ENCODE results near the gene FAM181B.

FAM181B gene

DNA sequence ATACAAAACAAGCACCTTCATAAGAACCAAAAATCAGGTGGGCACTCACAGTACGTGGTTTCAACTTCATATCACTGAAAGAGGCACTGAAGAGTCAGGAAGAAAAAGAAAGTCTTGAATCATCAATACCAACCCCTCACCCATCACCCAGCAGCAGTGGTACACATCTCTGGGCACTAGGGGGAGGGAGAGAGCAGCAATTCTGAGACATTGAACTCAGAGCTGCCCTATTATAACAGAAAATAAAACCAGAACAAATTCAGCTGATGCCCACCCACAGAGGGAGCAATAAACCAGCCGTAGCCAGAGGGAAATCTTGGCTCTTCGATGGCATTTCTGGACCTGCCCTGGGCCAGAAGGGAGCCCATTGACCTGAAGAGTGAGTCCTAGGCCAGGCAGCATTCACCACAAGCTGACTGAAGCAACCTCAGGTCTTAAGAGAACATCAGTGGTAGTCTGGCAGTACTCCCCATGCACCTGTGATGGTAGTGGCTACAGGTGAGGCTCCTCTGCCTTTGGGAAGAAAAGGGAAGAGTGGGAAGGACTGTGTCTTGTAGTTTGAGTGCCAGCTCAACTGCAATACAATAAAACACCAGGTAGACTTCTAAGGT lies 42.2 kb upstream of the FAM181B start:
- Histone ChIP-seq H3K36me3 (ENCODE audit: low read depth) (no peaks in the 10 kb centered on the region), H3K27me3 (ENCODE audit: insufficient read depth, poor library complexity, severe bottlenecking) (no peaks in the 10 kb centered on the region), H3K4me3 (ENCODE audit: severe bottlenecking) (no peak overlapping the region), H3K9me3 (ENCODE audit: severe bottlenecking) (no peaks in the 10 kb centered on the region), H3K27ac (ENCODE audit: poor library complexity, severe bottlenecking) (no peak overlapping the region), H3K4me1 (ENCODE audit: insufficient read depth, poor library complexity, severe bottlenecking) (peaks cover 8% of the 10 kb centered on the region)
- ATAC-seq (ENCODE audit: low read depth) = peak; percentile 32; the same call in 1 of the 3 replicates
- TF ChIP-seq, protein P1, sequence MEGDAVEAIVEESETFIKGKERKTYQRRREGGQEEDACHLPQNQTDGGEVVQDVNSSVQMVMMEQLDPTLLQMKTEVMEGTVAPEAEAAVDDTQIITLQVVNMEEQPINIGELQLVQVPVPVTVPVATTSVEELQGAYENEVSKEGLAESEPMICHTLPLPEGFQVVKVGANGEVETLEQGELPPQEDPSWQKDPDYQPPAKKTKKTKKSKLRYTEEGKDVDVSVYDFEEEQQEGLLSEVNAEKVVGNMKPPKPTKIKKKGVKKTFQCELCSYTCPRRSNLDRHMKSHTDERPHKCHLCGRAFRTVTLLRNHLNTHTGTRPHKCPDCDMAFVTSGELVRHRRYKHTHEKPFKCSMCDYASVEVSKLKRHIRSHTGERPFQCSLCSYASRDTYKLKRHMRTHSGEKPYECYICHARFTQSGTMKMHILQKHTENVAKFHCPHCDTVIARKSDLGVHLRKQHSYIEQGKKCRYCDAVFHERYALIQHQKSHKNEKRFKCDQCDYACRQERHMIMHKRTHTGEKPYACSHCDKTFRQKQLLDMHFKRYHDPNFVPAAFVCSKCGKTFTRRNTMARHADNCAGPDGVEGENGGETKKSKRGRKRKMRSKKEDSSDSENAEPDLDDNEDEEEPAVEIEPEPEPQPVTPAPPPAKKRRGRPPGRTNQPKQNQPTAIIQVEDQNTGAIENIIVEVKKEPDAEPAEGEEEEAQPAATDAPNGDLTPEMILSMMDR (IDR thresholded peaks at IDR 0.05; ENCODE audit: poor library complexity, severe bottlenecking) = peak; percentile 56
- DNase-seq (ENCODE audit: low spot score) = no peak

- Histone ChIP-seq H3K4me3 (ENCODE audit: severe bottlenecking) (no peak overlapping the region), H3K27ac (ENCODE audit: poor library complexity, severe bottlenecking) (no peak overlapping the region), H3K27me3 (ENCODE audit: insufficient read depth, poor library complexity, severe bottlenecking) (no peaks in the 10 kb centered on the region), H3K4me1 (ENCODE audit: insufficient read depth, poor library complexity, severe bottlenecking) (peaks cover 13% of the 10 kb centered on the region), H3K9me3 (ENCODE audit: severe bottlenecking) (no peaks in the 10 kb centered on the region), H3K36me3 (ENCODE audit: low read depth) (no peaks in the 10 kb centered on the region)
- TF ChIP-seq, protein P1 (IDR thresholded peaks at IDR 0.05; ENCODE audit: poor library complexity, severe bottlenecking) = no peak
- ATAC-seq (ENCODE audit: low read depth) = no peak
- DNase-seq (ENCODE audit: low spot score) = no peak
Observed at GRCh38 chr11:82775218-82775617, 41.6 kb upstream of the FAM181B start.

GRCh38 chr11:82771781-82772180 lies 38.1 kb upstream of the FAM181B start:
- Histone ChIP-seq H3K4me3 (ENCODE audit: severe bottlenecking) (no peak overlapping the region), H3K4me1 (ENCODE audit: insufficient read depth, poor library complexity, severe bottlenecking) (peaks cover 14% of the 10 kb centered on the region), H3K36me3 (ENCODE audit: low read depth) (no peaks in the 10 kb centered on the region), H3K27ac (ENCODE audit: poor library complexity, severe bottlenecking) (peak overlapping the region; percentile 71), H3K9me3 (ENCODE audit: severe bottlenecking) (no peaks in the 10 kb centered on the region), H3K27me3 (ENCODE audit: insufficient read depth, poor library complexity, severe bottlenecking) (no peaks in the 10 kb centered on the region)
- ATAC-seq (ENCODE audit: low read depth) (peak; percentile 95), DNase-seq (ENCODE audit: low spot score) (peak; percentile 67)
- TF ChIP-seq, protein P1 (IDR thresholded peaks at IDR 0.05; ENCODE audit: poor library complexity, severe bottlenecking) = no peak

GRCh38 chr11:82767123-82767522 lies 33.5 kb upstream of the FAM181B start:
- TF ChIP-seq, protein P1 (IDR thresholded peaks at IDR 0.05; ENCODE audit: poor library complexity, severe bottlenecking) = no peak
- no peaks in the 10 kb centered on the region for H3K9me3 ChIP-seq (ENCODE audit: severe bottlenecking)
- H3K4me3 ChIP-seq (ENCODE audit: severe bottlenecking) = no peak overlapping the region
- H3K36me3 ChIP-seq (ENCODE audit: low read depth) = no peaks in the 10 kb centered on the region
- DNase-seq (ENCODE audit: low spot score) (no peak), ATAC-seq (ENCODE audit: low read depth) (no peak)
- H3K27ac ChIP-seq (ENCODE audit: poor library complexity, severe bottlenecking) = no peak overlapping the region
- no peaks in the 10 kb centered on the region for H3K27me3 ChIP-seq (ENCODE audit: insufficient read depth, poor library complexity, severe bottlenecking)
- H3K4me1 ChIP-seq (ENCODE audit: insufficient read depth, poor library complexity, severe bottlenecking) = peaks cover 12% of the 10 kb centered on the region

DNA sequence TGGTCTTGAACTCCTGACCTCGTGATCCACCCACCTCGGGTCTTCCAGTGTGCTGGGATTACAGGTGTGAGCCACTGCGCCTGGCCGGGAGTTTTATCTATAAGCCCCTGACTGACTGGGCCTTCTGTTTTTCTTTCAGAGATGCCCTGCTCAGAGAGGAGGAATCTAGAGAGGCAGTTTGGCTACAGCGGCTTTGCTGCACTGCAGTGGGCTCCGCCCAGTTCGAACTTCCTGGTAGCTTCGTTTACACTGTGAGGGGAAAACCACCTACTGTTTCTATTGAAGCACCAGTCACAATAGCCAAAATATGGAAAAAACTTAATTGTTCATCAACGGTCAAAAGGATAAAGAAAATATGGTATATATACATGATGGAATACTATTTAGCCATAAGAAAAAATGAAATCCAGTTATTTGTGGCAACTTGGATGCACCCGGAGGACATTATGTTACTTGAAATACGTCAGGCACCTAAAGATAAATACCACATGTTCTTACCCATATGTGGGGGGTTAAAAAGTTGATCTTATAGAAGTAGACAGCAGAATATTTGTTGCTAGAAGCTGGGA lies 31.9 kb upstream of the FAM181B start:
- Histone ChIP-seq H3K36me3 (ENCODE audit: low read depth) (no peaks in the 10 kb centered on the region), H3K4me3 (ENCODE audit: severe bottlenecking) (no peak overlapping the region), H3K27ac (ENCODE audit: poor library complexity, severe bottlenecking) (no peak overlapping the region), H3K9me3 (ENCODE audit: severe bottlenecking) (no peaks in the 10 kb centered on the region), H3K27me3 (ENCODE audit: insufficient read depth, poor library complexity, severe bottlenecking) (no peaks in the 10 kb centered on the region), H3K4me1 (ENCODE audit: insufficient read depth, poor library complexity, severe bottlenecking) (peaks cover 5% of the 10 kb centered on the region)
- no peak for DNase-seq (ENCODE audit: low spot score)
- ATAC-seq (ENCODE audit: low read depth) = no peak
- TF ChIP-seq, protein P1 (IDR thresholded peaks at IDR 0.05; ENCODE audit: poor library complexity, severe bottlenecking) = no peak

Data from RWPE2 (cell line).